ENCODE results near the gene KCNH5.

- TF ChIP-seq CTCF (conservative IDR thresholded peaks at IDR 0.05) (no peak), EZH2 (IDR thresholded peaks at IDR 0.05; ENCODE audit: low read depth) (no peak)
These were observed 353.4 kb downstream of the KCNH5 start for GRCh38 chr14:62691647-62692489.
